HG03064 (cell line): ENCODE measurements around the gene SOX10.
"Not testable (repeated sequence)": the region's sequence is repeated elsewhere in the genome, so short reads cannot be mapped to it uniquely, and the experiment has no call there.

Experiments
- ATAC-seq: cut with Tn5 transposase; IDR thresholded peaks from one replicate; pipeline ENCODE4 v1.9.1; 2021; ENCODE audit warnings: low read depth; ENCODE audit not compliant: unreplicated experiment

The SOX10 gene

GRCh38 chr22:37986371-37986770 lies 2.0 kb upstream of the SOX10 start:
- ATAC-seq = no peak

GRCh38 chr22:37985751-37986281 lies 1.5 kb upstream of the SOX10 start:
- ATAC-seq = no peak

GRCh38 chr22:37985050-37985585 lies 763 bp upstream of the SOX10 start:
- ATAC-seq = no peak

- ATAC-seq = no peak
Measured at GRCh38 chr22:37982938-37983859, 1.2 kb downstream of the SOX10 start.

GRCh38 chr22:37982151-37982785 lies 2.1 kb downstream of the SOX10 start:
- ATAC-seq = no peak

- ATAC-seq = no peak
Measured at GRCh38 chr22:37981282-37982011, 2.9 kb downstream of the SOX10 start.

GRCh38 chr22:37979782-37980181 lies 4.6 kb downstream of the SOX10 start:
- no peak for ATAC-seq

GRCh38 chr22:37976547-37976946 lies 7.8 kb downstream of the SOX10 start:
- ATAC-seq = no peak

- not testable (repeated sequence) for ATAC-seq
Measured at GRCh38 chr22:37976022-37976421, 8.3 kb downstream of the SOX10 start.

- no peak for ATAC-seq
Measured at GRCh38 chr22:37975153-37975552, 9.2 kb downstream of the SOX10 start.

GRCh38 chr22:37973271-37974170 lies 10.8 kb downstream of the SOX10 start:
- no peak for ATAC-seq

GRCh38 chr22:37972527-37972926 lies 11.8 kb downstream of the SOX10 start:
- ATAC-seq = no peak

GRCh38 chr22:37971475-37972434 lies 12.6 kb downstream of the SOX10 start:
- no peak for ATAC-seq

GRCh38 chr22:37970864-37971263 lies 13.5 kb downstream of the SOX10 start:
- no peak for ATAC-seq

- ATAC-seq = no peak
Measured at GRCh38 chr22:37968452-37969251, 15.7 kb downstream of the SOX10 start.

- ATAC-seq = no peak
Measured at GRCh38 chr22:37967637-37968451, 16.5 kb downstream of the SOX10 start.

GRCh38 chr22:37967147-37967546 lies 17.2 kb downstream of the SOX10 start:
- ATAC-seq = no peak
